Choroid plexus epithelial cell (primary cell): ENCODE results near the gene LRRC61.

ENCODE experiments used
- DNase-seq: peaks from one replicate; pipeline ENCODE4 v3.0.0-alpha.2; 2010; ENCODE audit warnings: low read depth
- H3K4me3 ChIP-seq: 2 replicates; pipeline ENCODE4 v1.5.1; 2011; ENCODE audit warnings: low read depth, mild to moderate bottlenecking, control low read depth, low read length, moderate library complexity
- CTCF ChIP-seq: conservative IDR thresholded peaks from 2 replicates; pipeline ENCODE4 v1.5.1; 2011; ENCODE audit warnings: low read depth, mild to moderate bottlenecking, control low read depth, inconsistent platforms, low read length, moderate library complexity

The LRRC61 gene

GRCh38 chr7:150363872-150364271 is 40.7 kb downstream of the LRRC61 start:
- no peak for DNase-seq
- no peak for TF ChIP-seq CTCF
- H3K4me3 ChIP-seq = no peak overlapping the region

- TF ChIP-seq CTCF = no peak
- DNase-seq = no peak
- no peak overlapping the region for H3K4me3 ChIP-seq
Measured at GRCh38 chr7:150365194-150365593, 42.0 kb downstream of the LRRC61 start.

- DNase-seq = no peak
- no peak for TF ChIP-seq CTCF
- H3K4me3 ChIP-seq = no peak overlapping the region
Measured at GRCh38 chr7:150365673-150366398, 42.7 kb downstream of the LRRC61 start.

GRCh38 chr7:150367677-150368095 is 44.5 kb downstream of the LRRC61 start:
- H3K4me3 ChIP-seq = peak overlapping the region; percentile 82

GRCh38 chr7:150368096-150368883 is 45.1 kb downstream of the LRRC61 start, which contains the start of gene REPIN1:
REPIN1 (plus strand) TSS chr7:150368822; CDS start chr7:150369712, 890 bp downstream.
- peak within 1 kb of the TSS; percentile 82 for H3K4me3 ChIP-seq
- TF ChIP-seq CTCF = no peak
- peak; percentile 70 for DNase-seq

More at GRCh38 chr7:150367677-150368095, 44.5 kb downstream of the LRRC61 start:
- no peak for DNase-seq
- TF ChIP-seq CTCF = no peak

- no peak for TF ChIP-seq CTCF
- no peak for DNase-seq
- peak overlapping the region; percentile 82 for H3K4me3 ChIP-seq
Measured at GRCh38 chr7:150368884-150369747, 46.0 kb downstream of the LRRC61 start.
